HCT116 (cell line): ENCODE results near the gene NET1. TPM values are rescaled to one million over a fixed set of nuclear protein-coding genes. Genes with fewer than 3 reads are reported as not detected.

ENCODE experiments used
- ATAC-seq: fragments of 200-7000 bp; cut with Tn5 transposase; 2 replicates; pipeline ENCODE4 v1.9.1; 2020; ENCODE audit warnings: mild to moderate bottlenecking, moderate library complexity
- BruUV-seq: library from RNA; stranded (reverse); fragments of 400-500 nt; replicated peaks from 2 replicates; lab custom pipeline; 2021; lab: Mats Ljungman, UMichigan
- CTCF ChIA-PET: fragments of 300-600 bp; sonication (Branson Sonifier 250); formaldehyde crosslinking; loops from one replicate; lab custom pipeline; 2021; ENCODE audit warnings: antibody characterized with exemption; lab: Charles Lee
- POLR2A ChIA-PET: fragments of 300-600, 350-600 bp; sonication (Branson Sonifier 250); formaldehyde crosslinking; loops from one replicate; lab custom pipeline; 2021; ENCODE audit warnings: antibody characterized with exemption; lab: Charles Lee
- RAD21 ChIA-PET, 2 experiments: fragments of 300-600 bp; sonication (Branson Sonifier 250); formaldehyde crosslinking; loops; one replicate each; lab custom pipeline; 2023; ENCODE audit warnings: low total read pairs in 2 of 2; ENCODE audit not compliant: uncharacterized antibody in 2 of 2, unreplicated experiment in 2 of 2, low non-redundant PET in 1 of 2; lab: Charles Lee
- DNase-seq: peaks from one replicate; pipeline ENCODE4 v3.0.0-alpha.2; 2010; ENCODE audit warnings: low read depth, low spot score
- H2AFZ ChIP-seq: fragments of 200-600 bp; shearing (Covaris generic), sonication (generic); 2 replicates; pipeline ENCODE4 v1.6.1; 2017; ENCODE audit warnings: low read depth, mixed run types, mixed read lengths, antibody characterized with exemption, low read length; ENCODE audit not compliant: poor library complexity, severe bottlenecking
- H3K27ac ChIP-seq: 2 replicates; pipeline ENCODE4 v1.5.1; 2012; ENCODE audit warnings: low read depth, low read length
- H3K27me3 ChIP-seq: fragments of 200-600 bp; sonication (generic); 2 replicates; pipeline ENCODE4 v1.6.1; 2016; ENCODE audit warnings: mixed run types, low read length, mixed read lengths; ENCODE audit not compliant: insufficient read depth
- H3K36me3 ChIP-seq, 2 experiments: fragments of 200-500 bp in 1 of 2; fragments of 200-600 bp in 1 of 2; sonication (Bioruptor generic) in 1 of 2; sonication (generic) in 1 of 2; 2 replicates each; pipeline versions ENCODE4 v1.5.1 to v1.6.1; 2014 to 2016; ENCODE audit warnings: low read length in 2 of 2, inconsistent platforms in 1 of 2, mixed read lengths in 1 of 2, mixed run types in 1 of 2; ENCODE audit not compliant: insufficient read depth in 2 of 2, control insufficient read depth in 1 of 2
- H3K4me1 ChIP-seq, 2 experiments: fragments of 200-600 bp in 1 of 2; sonication (generic) in 1 of 2; 2 replicates each; pipeline versions ENCODE4 v1.5.1 to v1.6.1; 2012 to 2017; ENCODE audit warnings: low read length in 2 of 2, inconsistent platforms in 1 of 2, mild to moderate bottlenecking in 1 of 2, mixed read lengths in 1 of 2, mixed run types in 1 of 2, moderate library complexity in 1 of 2; ENCODE audit not compliant: insufficient read depth in 2 of 2, control insufficient read depth in 1 of 2
- H3K4me2 ChIP-seq: fragments of 200-600 bp; sonication (generic); 2 replicates; pipeline ENCODE4 v1.6.1; 2017; ENCODE audit warnings: mixed run types, low read length, mixed read lengths
- H3K4me3 ChIP-seq, 2 experiments: fragments of 200-600 bp in 1 of 2; sonication (generic) in 1 of 2; replicated peaks in 1 of 2; 2 replicates each; pipeline ENCODE4 v1.5.1; 2011 to 2016; ENCODE audit warnings: low read length in 2 of 2, control low read depth in 1 of 2, low read depth in 1 of 2, mild to moderate bottlenecking in 1 of 2, mixed read lengths in 1 of 2, mixed run types in 1 of 2
- H3K79me2 ChIP-seq: fragments of 200-600 bp; sonication (generic); 2 replicates; pipeline ENCODE4 v1.6.1; 2017; ENCODE audit warnings: mild to moderate bottlenecking, mixed run types, low read length, moderate library complexity, mixed read lengths; ENCODE audit not compliant: insufficient read depth
- H3K9ac ChIP-seq: fragments of 200-600 bp; sonication (generic); 2 replicates; pipeline ENCODE4 v1.6.1; 2016; ENCODE audit warnings: low read length, mixed read lengths
- H3K9me2 ChIP-seq: fragments of 200-600 bp; sonication (generic), shearing (Covaris generic); 2 replicates; pipeline ENCODE4 v1.6.1; 2017; ENCODE audit warnings: mixed run types, mild to moderate bottlenecking, moderate library complexity; ENCODE audit not compliant: insufficient read depth
- H3K9me3 ChIP-seq, 2 experiments: fragments of 200-500 bp in 1 of 2; fragments of 200-600 bp in 1 of 2; sonication (Bioruptor generic) in 1 of 2; sonication (generic) in 1 of 2; 2 replicates each; pipeline ENCODE4 v1.6.1; 2014 to 2017; ENCODE audit warnings: low read length in 2 of 2, mixed read lengths in 2 of 2, inconsistent platforms in 1 of 2, low read depth in 1 of 2, mild to moderate bottlenecking in 1 of 2, mixed run types in 1 of 2, moderate library complexity in 1 of 2; ENCODE audit not compliant: control insufficient read depth in 1 of 2, insufficient read depth in 1 of 2
- H4K20me1 ChIP-seq: fragments of 200-600 bp; sonication (generic), shearing (Covaris generic); 2 replicates; pipeline ENCODE4 v1.6.1; 2017; ENCODE audit warnings: mixed run types, mild to moderate bottlenecking, moderate library complexity; ENCODE audit not compliant: insufficient read depth
- EZH2phosphoT487 ChIP-seq: fragments of 200-600 bp; IDR thresholded peaks from 2 replicates; pipeline ENCODE4 v1.6.1; 2018; ENCODE audit warnings: antibody characterized with exemption, borderline replicate concordance
- ZNF274 ChIP-seq: fragments of 200-500 bp; sonication (Bioruptor generic); IDR thresholded peaks from 2 replicates; pipeline ENCODE4 v1.6.1; 2014; ENCODE audit warnings: mild to moderate bottlenecking, low read depth, low read length, inconsistent platforms
- intact Hi-C: fragments of 100-400 bp; cut with micrococcal nuclease; formaldehyde crosslinking; loops from 2 replicates; pipeline ENCODE4 v1.10.0; 2022
- total RNA-seq: library from RNA; stranded (reverse); gene quantifications from one replicate; pipeline ENCODE4 v1.2.1, GENCODE V29; 2021; ENCODE audit not compliant: unreplicated experiment

NET1 gene
- total RNA-seq, 1 experiment from 2014 or later = 51.2 TPM

DNA sequence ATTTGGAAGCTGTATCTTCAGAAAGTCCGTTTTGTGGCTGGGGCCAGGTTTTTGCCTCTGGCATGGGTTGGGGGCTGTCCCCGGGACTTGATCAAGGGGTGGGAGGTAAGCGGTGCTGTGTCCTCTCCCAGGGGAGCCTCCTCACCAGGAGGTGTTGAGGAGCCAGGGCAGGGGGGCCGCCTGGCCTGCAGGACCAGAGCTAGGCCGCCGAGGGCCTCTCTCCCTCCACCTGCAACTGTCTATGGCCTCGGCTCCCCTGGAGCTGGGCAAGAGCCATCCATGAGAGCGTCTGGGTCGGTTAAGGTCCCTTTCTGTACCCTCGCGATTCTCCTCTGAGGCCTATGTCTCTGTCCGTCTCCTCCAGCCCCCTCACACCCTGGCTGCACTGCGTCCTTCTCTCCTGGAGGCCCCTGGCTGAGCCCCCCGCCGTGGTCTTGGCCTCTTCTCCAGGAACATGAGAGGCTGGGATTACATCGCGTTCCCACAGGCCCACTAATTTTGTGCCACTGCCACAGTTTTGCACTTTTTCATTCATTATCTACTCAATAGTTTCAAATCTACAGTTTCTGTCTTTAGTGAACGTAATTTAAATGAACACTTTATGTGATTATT is 66.4 kb downstream of the NET1 start:
- Histone ChIP-seq H4K20me1 (no peaks in the 10 kb centered on the region), H3K4me1 (no peaks in the 10 kb centered on the region), H3K27ac (no peak overlapping the region), H3K27me3 (no peaks in the 10 kb centered on the region), H3K79me2 (no peaks in the 10 kb centered on the region), H3K36me3 (no peaks in the 10 kb centered on the region), H3K9ac (no peak overlapping the region), H2AFZ (no peak overlapping the region), H3K9me2 (no peaks in the 10 kb centered on the region), H3K4me2 (no peak overlapping the region), H3K9me3 (no peaks in the 10 kb centered on the region), H3K4me3 (no peak overlapping the region)
- DNase-seq = no peak
- intact Hi-C loops = no loop called here
- TF ChIP-seq EZH2phosphoT487 = no peak
- BruUV-seq = no TSS peak
- POLR2A ChIA-PET = no interaction called here
- ATAC-seq = no peak
- CTCF ChIA-PET = no interaction called here
- RAD21 ChIA-PET = no interaction called here

DNA sequence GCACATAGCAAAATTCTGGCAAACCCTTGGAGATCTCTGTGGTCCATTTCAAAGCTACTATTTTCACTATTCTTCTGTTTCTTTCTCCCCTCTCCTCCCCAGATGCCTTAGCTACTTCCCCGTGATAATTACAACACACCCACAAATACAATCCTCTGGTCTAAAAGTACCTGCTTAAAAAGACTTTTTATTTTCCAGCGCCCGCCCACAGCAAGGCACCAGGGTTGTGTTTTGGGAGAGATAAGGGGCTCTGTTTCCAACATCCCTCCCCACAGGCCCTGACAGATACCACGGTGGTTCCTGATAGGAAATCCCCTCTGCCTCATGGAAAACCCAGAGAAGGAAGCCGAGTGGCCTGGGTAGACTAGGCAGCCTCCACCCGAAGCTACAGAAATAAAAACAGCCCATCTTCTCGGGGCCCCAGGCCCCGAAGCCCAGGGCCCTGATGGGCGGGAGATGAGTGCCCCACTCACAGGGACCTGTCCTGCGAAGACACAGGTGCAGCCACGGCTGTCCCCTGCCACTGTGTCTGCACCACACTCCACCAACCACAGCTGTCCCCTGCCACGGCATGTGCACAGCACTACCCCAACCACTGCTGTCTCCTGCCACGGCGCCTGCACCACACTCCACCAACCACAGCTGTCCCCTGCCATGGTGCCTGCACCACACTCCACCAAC is 67.3 kb downstream of the NET1 start:
- H3K36me3 ChIP-seq = no peaks in the 10 kb centered on the region
- no peak overlapping the region for H2AFZ ChIP-seq
- no peaks in the 10 kb centered on the region for H3K4me1 ChIP-seq
- ChIA-PET RAD21 (no interaction called here), CTCF (no interaction called here), POLR2A (no interaction called here)
- H3K9me3 ChIP-seq = no peaks in the 10 kb centered on the region
- TF ChIP-seq ZNF274 = no peak
- DNase-seq (no peak), ATAC-seq (no peak)
- BruUV-seq = no TSS peak
- no peaks in the 10 kb centered on the region for H4K20me1 ChIP-seq
- intact Hi-C loops = no loop called here
- no peaks in the 10 kb centered on the region for H3K27me3 ChIP-seq
- no peak overlapping the region for H3K4me2 ChIP-seq
- no peak overlapping the region for H3K27ac ChIP-seq
- no peaks in the 10 kb centered on the region for H3K9me2 ChIP-seq
- H3K4me3 ChIP-seq = no peak overlapping the region
- H3K9ac ChIP-seq = no peak overlapping the region
- no peaks in the 10 kb centered on the region for H3K79me2 ChIP-seq
